Iris pigment epithelial cell (primary cell): ENCODE results near the gene ZDHHC19.
A peak's percentile ranks its signal among the peaks of the same experiment; 100 is the strongest.
"Not testable (repeated sequence)": the region's sequence is repeated elsewhere in the genome, so short reads cannot be mapped to it uniquely, and the experiment has no call there.

ENCODE experiments used
- DNase-seq: peaks from one replicate; pipeline ENCODE4 v3.0.0-alpha.2; 2011; ENCODE audit warnings: low read depth

Gene ZDHHC19

GRCh38 chr3:196178993-196179379, 32.2 kb downstream of the ZDHHC19 start:
- DNase-seq, result no peak

GRCh38 chr3:196177967-196178366, 33.2 kb downstream of the ZDHHC19 start:
- no peak for DNase-seq

- no peak for DNase-seq
Observed at GRCh38 chr3:196177567-196177966, 33.6 kb downstream of the ZDHHC19 start.

GRCh38 chr3:196175722-196176121, 35.5 kb downstream of the ZDHHC19 start:
- DNase-seq, result no peak

DNA sequence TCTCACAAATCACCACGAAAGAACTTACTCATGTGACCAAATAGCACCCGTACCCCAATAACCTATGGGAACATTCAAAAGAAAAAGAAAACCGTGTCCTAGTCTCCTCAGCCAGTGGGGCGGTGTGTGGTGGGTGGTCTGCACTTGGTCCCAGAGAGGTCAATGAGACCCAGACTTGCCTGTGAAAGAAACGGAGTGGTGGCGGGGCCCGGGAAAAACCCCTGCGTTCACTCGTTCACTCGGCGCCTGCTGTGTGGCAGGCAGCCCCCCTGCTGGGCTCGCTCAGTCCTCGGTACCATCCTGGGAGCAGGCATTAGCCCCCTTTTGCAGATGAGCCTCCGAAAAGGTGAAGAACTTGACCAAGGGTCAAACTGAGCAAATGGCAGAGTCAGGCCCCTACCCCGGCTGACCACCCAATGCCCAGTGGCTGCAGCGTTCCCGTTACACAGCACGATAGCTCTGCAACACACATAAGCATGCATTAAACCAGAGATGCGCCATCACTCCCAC, 36.0 kb downstream of the ZDHHC19 start:
- no peak for DNase-seq

DNA sequence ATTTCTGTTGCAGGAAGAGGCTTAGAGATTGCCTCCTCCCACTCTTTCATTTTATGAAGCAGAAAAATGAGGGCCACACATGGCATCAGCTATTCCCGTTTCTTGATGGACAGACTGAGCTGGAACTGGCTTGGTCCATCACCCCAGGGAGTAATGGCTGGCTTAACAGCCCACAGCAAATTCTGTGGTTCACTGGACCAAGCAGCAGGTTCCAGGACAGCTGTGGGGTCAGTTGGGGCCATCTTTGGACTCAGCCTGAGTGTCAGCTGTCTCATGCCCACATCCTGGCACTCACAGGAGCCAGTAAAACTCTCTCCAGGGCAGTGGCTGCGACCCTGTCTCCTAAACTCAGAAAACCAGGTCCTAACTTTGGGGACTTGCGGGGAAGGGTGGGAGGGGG, 36.5 kb downstream of the ZDHHC19 start:
- no peak for DNase-seq

DNA sequence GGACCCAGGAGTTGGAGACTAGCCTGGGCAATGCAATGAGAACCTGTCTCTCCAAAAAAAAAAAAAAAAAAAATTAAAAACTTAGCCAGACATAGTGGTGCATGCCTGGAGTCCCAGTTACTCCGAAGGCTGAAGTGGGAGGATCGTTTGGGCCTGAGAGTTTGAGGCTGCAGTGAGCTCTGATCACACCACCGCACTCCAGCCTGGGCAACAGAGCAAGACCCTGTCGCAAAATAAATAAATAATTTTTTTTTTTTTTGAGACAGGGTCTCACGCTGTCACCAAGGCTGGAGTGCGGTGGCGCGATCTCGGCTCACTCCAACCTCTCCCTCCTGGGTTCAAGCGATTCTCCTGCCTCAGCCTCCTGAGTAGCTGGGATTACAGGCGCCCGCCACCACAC, 40.9 kb downstream of the ZDHHC19 start:
- DNase-seq, result not testable (repeated sequence)

GRCh38 chr3:196169836-196170240, 41.4 kb downstream of the ZDHHC19 start:
- DNase-seq, result no peak

- no peak for DNase-seq
Observed at GRCh38 chr3:196168808-196169391, 42.3 kb downstream of the ZDHHC19 start.

GRCh38 chr3:196166741-196167140, 44.5 kb downstream of the ZDHHC19 start:
- DNase-seq, result no peak

GRCh38 chr3:196165850-196166249, 45.4 kb downstream of the ZDHHC19 start:
- DNase-seq, result no peak

GRCh38 chr3:196165006-196165575, 46.1 kb downstream of the ZDHHC19 start:
- DNase-seq, result not testable (repeated sequence)

DNA sequence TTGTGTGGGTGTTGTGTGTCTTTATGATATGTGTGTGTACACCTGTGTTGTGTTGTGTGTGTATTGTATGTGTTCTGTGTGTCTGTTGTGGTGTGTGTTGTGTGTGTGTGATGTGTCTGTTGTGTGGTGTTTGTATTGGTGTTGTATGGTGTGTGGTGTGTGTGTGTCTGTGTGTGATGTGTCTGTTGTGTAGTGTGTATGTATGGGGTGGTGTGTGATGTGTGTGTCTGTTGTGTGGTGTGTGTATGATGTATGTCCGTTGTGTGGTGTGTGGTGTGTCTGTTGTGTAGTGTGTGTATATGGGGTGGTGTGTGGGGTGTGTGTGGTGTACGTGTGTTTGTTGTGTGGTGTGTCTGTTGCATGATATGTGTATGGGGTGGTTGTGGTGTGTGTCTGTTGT, 46.6 kb downstream of the ZDHHC19 start:
- DNase-seq, result no peak

GRCh38 chr3:196163666-196164493, 47.3 kb downstream of the ZDHHC19 start:
- no peak for DNase-seq

DNA sequence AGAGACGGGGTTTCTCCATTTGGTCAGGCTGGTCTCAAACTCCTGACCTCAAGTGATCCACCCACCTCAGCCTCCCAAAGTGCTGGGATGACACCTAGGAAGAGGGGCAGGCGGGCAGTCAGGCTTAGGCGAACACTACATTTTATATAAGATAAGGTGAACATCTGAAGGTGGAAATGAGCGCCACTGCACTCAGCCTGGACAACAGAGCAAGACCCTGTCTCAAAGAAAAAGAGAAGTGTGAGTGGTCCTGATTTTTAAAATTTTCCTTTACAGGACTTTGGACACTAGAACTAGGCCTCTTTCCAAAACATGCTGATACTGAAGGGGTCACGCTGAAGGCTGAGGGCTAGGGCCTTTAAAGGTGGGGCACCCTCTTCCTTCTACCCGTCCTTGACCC, 48.0 kb downstream of the ZDHHC19 start:
- no peak for DNase-seq

- DNase-seq, result no peak
Observed at GRCh38 chr3:196162679-196163078, 48.5 kb downstream of the ZDHHC19 start.

DNA sequence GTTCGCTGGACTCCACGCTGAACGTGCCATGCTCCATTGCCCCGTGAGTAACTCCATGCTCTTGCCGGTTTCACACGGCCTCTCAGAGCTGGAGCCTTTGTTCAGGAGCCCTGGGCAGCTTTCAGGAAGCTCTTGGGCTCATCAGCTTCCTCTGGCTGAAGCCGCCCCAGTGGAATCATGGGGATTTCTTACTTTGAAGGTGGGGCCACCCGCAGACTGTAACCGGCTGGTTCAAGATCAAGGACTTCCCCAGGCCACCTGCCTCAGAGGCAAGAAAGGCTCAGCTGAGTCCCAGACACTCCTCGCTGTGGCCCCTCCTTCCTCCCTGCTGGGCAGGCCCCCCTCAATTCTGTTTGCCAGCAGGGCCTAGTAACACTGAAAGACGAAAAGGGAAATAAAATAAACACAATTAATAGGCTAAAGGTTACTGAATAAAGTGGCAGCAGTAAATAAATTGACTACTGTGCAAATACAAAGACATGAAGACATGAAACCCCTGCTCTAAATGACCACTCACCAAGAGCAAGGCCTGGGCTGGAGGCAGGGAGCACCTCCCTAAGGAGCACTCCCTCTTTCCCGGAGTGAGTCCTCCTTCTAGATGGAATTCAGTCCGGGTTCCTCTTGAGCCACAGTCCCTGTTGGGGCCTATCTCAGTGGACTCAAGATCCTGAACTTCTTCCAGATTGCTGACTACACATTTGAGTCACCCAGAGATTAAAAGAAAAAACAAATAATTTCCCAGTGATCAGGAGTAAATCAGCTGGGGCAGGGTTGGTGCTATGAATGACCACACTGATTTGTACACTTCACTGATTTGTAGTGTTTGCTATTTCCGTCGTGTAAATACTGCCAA, 51.0 kb downstream of the ZDHHC19 start:
- peak; percentile 84 for DNase-seq

GRCh38 chr3:196159526-196159925, 51.7 kb downstream of the ZDHHC19 start:
- no peak for DNase-seq

DNA sequence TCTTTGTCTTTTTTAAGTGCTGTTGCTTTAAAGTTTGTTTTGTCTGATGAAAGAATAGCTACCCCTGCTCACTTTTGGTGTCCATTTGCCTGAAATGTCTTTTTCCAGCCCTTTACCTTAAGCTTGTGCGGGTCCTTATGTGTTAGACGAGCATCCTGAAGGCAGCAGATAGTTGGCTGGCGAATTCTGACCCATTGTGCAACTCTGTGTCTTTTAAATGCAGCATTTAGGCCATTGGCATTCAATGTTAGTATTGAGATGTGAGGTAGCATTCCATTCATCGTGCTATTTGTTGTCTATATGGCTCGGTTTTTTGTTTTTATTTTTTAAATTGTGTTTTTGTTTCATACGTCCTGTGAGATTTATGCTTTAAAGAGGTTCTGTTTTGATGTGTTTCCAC, 55.0 kb downstream of the ZDHHC19 start:
- no peak for DNase-seq

- DNase-seq, result no peak
Observed at GRCh38 chr3:196150481-196150880, 60.7 kb downstream of the ZDHHC19 start.

DNA sequence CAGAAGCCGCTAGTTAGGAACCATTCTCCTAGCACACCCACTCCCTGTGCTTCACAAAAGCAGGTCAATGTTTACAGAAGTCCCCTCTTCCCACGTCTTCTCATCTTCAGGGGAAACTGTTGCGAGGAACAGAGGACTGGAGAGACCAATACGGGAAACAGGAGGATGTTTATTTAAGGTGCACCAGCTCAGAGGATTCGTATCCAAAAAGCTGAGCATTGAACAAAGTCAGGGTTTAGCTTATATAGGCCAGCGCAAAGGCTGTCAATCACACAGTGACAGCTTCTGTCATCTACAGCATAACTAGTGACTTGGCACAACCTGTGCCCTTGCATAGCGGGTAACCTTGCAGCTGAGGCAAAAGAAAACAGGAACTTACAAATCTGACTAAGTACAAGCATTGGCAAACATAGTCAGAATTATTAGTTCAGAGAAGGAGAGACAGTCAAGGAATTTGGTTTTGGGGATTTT, 61.3 kb downstream of the ZDHHC19 start:
- no peak for DNase-seq

- DNase-seq, result peak; percentile 29
Observed at GRCh38 chr3:196149375-196149774, 61.8 kb downstream of the ZDHHC19 start.
